ENCODE data around the gene CAMTA1. TPM values are rescaled to one million over a fixed set of nuclear protein-coding genes. Genes with fewer than 3 reads are reported as not detected.
"Not testable (repeated sequence)": the region's sequence is repeated elsewhere in the genome, so short reads cannot be mapped to it uniquely, and the experiment has no call there.

CAMTA1 gene
- total RNA-seq, 1 donor from 2014 or later, result 72.4 TPM

- DNase-seq (ENCODE audit: low spot score) (no peak), ATAC-seq (no peak)
- intact Hi-C loops (cut with DNase I), result no loop called here
Observed at GRCh38 chr1:7299994-7300393, 514.7 kb downstream of the CAMTA1 start.

- DNase-seq (ENCODE audit: low spot score) (no peak), ATAC-seq (no peak)
- intact Hi-C loops (cut with DNase I), result no loop called here
Observed at GRCh38 chr1:7300893-7301663, 515.8 kb downstream of the CAMTA1 start.

- DNase-seq (ENCODE audit: low spot score) (no peak), ATAC-seq (no peak)
- intact Hi-C loops (cut with DNase I), result no loop called here
Observed at GRCh38 chr1:7301664-7301981, 516.4 kb downstream of the CAMTA1 start.

GRCh38 chr1:7302126-7302525 is 516.9 kb downstream of the CAMTA1 start:
- ATAC-seq (no peak), DNase-seq (ENCODE audit: low spot score) (no peak)
- intact Hi-C loops (cut with DNase I), result no loop called here

GRCh38 chr1:7302873-7303272 is 517.6 kb downstream of the CAMTA1 start:
- DNase-seq (ENCODE audit: low spot score), result no peak
- intact Hi-C loops (cut with DNase I), result no loop called here
- no peak for ATAC-seq

GRCh38 chr1:7303554-7304317 is 518.5 kb downstream of the CAMTA1 start:
- ATAC-seq, result no peak
- DNase-seq (ENCODE audit: low spot score), result no peak
- intact Hi-C loops (cut with DNase I), result no loop called here

GRCh38 chr1:7313081-7313546 is 527.9 kb downstream of the CAMTA1 start:
- intact Hi-C loops (cut with DNase I), result no loop called here
- no peak for ATAC-seq
- no peak for DNase-seq (ENCODE audit: low spot score)

GRCh38 chr1:7313826-7314225 is 528.6 kb downstream of the CAMTA1 start:
- no peak for DNase-seq (ENCODE audit: low spot score)
- no peak for ATAC-seq
- intact Hi-C loops (cut with DNase I), result no loop called here

- intact Hi-C loops (cut with DNase I), result no loop called here
- ATAC-seq, result no peak
- no peak for DNase-seq (ENCODE audit: low spot score)
Observed at GRCh38 chr1:7315316-7315715, 530.1 kb downstream of the CAMTA1 start.

GRCh38 chr1:7315946-7316345 is 530.7 kb downstream of the CAMTA1 start:
- DNase-seq (ENCODE audit: low spot score) (no peak), ATAC-seq (no peak)
- intact Hi-C loops (cut with DNase I), result no loop called here

- DNase-seq (ENCODE audit: low spot score) (no peak), ATAC-seq (no peak)
- intact Hi-C loops (cut with DNase I), result no loop called here
Observed at GRCh38 chr1:7317888-7318287, 532.6 kb downstream of the CAMTA1 start.

GRCh38 chr1:7319196-7319595 is 533.9 kb downstream of the CAMTA1 start:
- intact Hi-C loops (cut with DNase I), result no loop called here
- no peak for ATAC-seq
- DNase-seq (ENCODE audit: low spot score), result no peak

- ATAC-seq (no peak), DNase-seq (ENCODE audit: low spot score) (no peak)
- intact Hi-C loops (cut with DNase I), result no loop called here
Observed at GRCh38 chr1:7320661-7321060, 535.4 kb downstream of the CAMTA1 start.

GRCh38 chr1:7322283-7322785 is 537.1 kb downstream of the CAMTA1 start:
- intact Hi-C loops (cut with DNase I), result no loop called here
- ATAC-seq, result no peak
- DNase-seq (ENCODE audit: low spot score), result no peak

GRCh38 chr1:7322912-7323311 is 537.7 kb downstream of the CAMTA1 start:
- ATAC-seq (no peak), DNase-seq (ENCODE audit: low spot score) (no peak)
- intact Hi-C loops (cut with DNase I), result no loop called here

GRCh38 chr1:7325254-7325653 is 540.0 kb downstream of the CAMTA1 start:
- intact Hi-C loops (cut with DNase I), result no loop called here
- ATAC-seq (no peak), DNase-seq (ENCODE audit: low spot score) (no peak)

- DNase-seq (ENCODE audit: low spot score) (no peak), ATAC-seq (no peak)
- intact Hi-C loops (cut with DNase I), result no loop called here
Observed at GRCh38 chr1:7326366-7326765, 541.1 kb downstream of the CAMTA1 start.

GRCh38 chr1:7327849-7328248 is 542.6 kb downstream of the CAMTA1 start:
- ATAC-seq, result no peak
- no peak for DNase-seq (ENCODE audit: low spot score)
- intact Hi-C loops (cut with DNase I), result no loop called here

GRCh38 chr1:7329868-7330615 is 544.8 kb downstream of the CAMTA1 start:
- no peak for ATAC-seq
- DNase-seq (ENCODE audit: low spot score), result no peak
- intact Hi-C loops (cut with DNase I), result no loop called here

GRCh38 chr1:7330726-7331125 is 545.5 kb downstream of the CAMTA1 start:
- ATAC-seq; intact Hi-C loops (cut with DNase I); DNase-seq (ENCODE audit: low spot score): not testable (repeated sequence)

Data from sciatic nerve (tissue), 2 donors.